Activated T-cell treated with anti-CD3 and anti-CD28 coated beads, Interleukin-2, amount 50 U/mL, for 4 hours (primary cell): ENCODE measurements around the gene BMPER. TPM values are rescaled to one million over a fixed set of nuclear protein-coding genes. Genes with fewer than 3 reads are reported as not detected.

Experiments used
- ATAC-seq, 2 donors: fragments of 200-7000 bp; cut with Tn5 transposase; one replicate each; pipeline ENCODE4 v1.10.0; 2021
- DNase-seq: peaks from one replicate; pipeline ENCODE4 v3.0.0-alpha.2; 2020
- H3K27me3 Mint-ChIP-seq: one replicate; pipeline ENCODE4 v1.8.0; 2021; ENCODE audit warnings: low read depth, mixed read lengths
- H3K36me3 Mint-ChIP-seq: one replicate; pipeline ENCODE4 v1.8.0; 2022; ENCODE audit warnings: mixed read lengths; ENCODE audit not compliant: insufficient read depth
- H3K4me1 Mint-ChIP-seq: one replicate; pipeline ENCODE4 v1.8.0; 2021; ENCODE audit warnings: low read depth, mixed read lengths
- H3K4me3 Mint-ChIP-seq: one replicate; pipeline ENCODE4 v1.8.0; 2021; ENCODE audit warnings: mild to moderate bottlenecking, moderate library complexity, mixed read lengths
- H3K9me3 Mint-ChIP-seq: one replicate; pipeline ENCODE4 v1.8.0; 2021; ENCODE audit warnings: mixed read lengths
- total RNA-seq, 3 donors: library from RNA; stranded (reverse); gene quantifications; one replicate each; pipeline ENCODE4 v1.2.1, GENCODE V29; 2021

Gene BMPER
- total RNA-seq, 3 donors from 2014 or later, result 0.16 TPM; not detected in 2

GRCh38 chr7:34057136-34057535 lies 151.8 kb downstream of the BMPER start:
- H3K4me3 Mint-ChIP-seq, result no peak overlapping the region
- ATAC-seq, result no peak

GRCh38 chr7:34057956-34058355 lies 152.6 kb downstream of the BMPER start:
- Mint-ChIP-seq H3K4me1 (no peaks in the 10 kb centered on the region), H3K27me3 (no peaks in the 10 kb centered on the region), H3K36me3 (no peaks in the 10 kb centered on the region)

More at GRCh38 chr7:34057136-34057535, 151.8 kb downstream of the BMPER start:
- DNase-seq, result no peak
- no peaks in the 10 kb centered on the region for H3K27me3 Mint-ChIP-seq
- H3K36me3 Mint-ChIP-seq, result no peaks in the 10 kb centered on the region
- H3K4me1 Mint-ChIP-seq, result no peaks in the 10 kb centered on the region
- no peaks in the 10 kb centered on the region for H3K9me3 Mint-ChIP-seq

DNA sequence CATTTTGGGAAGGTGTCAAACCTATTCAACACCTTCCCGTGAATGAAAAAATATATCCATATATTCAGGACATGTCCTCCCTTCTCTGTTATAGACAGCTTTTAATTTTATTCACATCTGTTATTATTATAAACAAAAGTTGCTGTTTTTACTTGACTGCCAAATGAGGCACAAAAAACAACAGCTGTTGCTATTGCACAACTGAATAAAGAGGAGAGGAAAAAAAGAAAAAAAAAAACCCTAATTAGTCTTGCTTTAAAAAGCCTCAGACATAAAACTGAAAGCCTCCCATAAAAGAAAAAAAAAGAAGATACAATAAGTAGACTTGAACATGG lies 153.4 kb downstream of the BMPER start:
- Mint-ChIP-seq H3K36me3 (no peaks in the 10 kb centered on the region), H3K4me1 (no peaks in the 10 kb centered on the region)
- ATAC-seq, result no peak

More at GRCh38 chr7:34057956-34058355, 152.6 kb downstream of the BMPER start:
- no peak overlapping the region for H3K4me3 Mint-ChIP-seq
- DNase-seq, result no peak
- ATAC-seq, result no peak
- no peaks in the 10 kb centered on the region for H3K9me3 Mint-ChIP-seq

DNA sequence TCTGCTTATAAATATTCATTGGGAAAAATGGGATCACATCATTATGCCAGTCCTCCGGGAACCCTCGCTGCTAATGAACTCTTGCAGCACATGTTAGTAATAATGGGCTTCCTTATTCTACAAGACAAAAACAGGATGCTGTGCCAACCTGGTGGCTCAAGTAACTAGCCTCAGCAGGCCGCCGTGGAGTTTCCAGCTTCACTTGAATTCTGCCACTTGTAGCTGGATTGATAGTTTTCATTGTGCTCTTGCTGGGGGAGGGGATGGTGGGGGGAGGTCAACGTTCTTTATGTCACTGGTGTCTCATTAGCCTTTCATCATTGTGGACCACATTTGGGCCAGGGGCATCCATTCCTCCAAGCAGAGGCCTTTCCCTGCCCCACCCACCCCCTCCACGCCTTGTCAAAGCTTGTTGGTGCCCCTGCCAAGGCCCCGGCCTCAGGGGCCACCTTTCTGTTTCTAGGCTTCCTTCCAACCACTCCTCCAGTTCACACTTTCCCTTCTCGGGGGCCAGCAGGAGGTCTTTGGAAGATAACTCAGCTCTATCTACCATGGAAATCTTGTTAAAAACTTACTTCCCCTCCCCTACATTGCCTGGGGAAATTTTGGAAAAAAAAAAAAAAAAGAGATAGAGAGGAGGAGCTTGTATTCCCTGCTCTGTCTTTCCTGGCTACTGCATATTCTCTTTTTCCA lies 153.9 kb downstream of the BMPER start:
- H3K9me3 Mint-ChIP-seq, result no peaks in the 10 kb centered on the region
- H3K4me3 Mint-ChIP-seq, result no peak overlapping the region
- no peak for ATAC-seq
- H3K4me1 Mint-ChIP-seq, result no peaks in the 10 kb centered on the region
- H3K36me3 Mint-ChIP-seq, result no peaks in the 10 kb centered on the region
- no peak for DNase-seq
- no peaks in the 10 kb centered on the region for H3K27me3 Mint-ChIP-seq

More for the DNA sequence above, 153.4 kb downstream of the BMPER start:
- H3K27me3 Mint-ChIP-seq, result no peaks in the 10 kb centered on the region
- no peak for DNase-seq
- no peaks in the 10 kb centered on the region for H3K9me3 Mint-ChIP-seq
- no peak overlapping the region for H3K4me3 Mint-ChIP-seq

DNA sequence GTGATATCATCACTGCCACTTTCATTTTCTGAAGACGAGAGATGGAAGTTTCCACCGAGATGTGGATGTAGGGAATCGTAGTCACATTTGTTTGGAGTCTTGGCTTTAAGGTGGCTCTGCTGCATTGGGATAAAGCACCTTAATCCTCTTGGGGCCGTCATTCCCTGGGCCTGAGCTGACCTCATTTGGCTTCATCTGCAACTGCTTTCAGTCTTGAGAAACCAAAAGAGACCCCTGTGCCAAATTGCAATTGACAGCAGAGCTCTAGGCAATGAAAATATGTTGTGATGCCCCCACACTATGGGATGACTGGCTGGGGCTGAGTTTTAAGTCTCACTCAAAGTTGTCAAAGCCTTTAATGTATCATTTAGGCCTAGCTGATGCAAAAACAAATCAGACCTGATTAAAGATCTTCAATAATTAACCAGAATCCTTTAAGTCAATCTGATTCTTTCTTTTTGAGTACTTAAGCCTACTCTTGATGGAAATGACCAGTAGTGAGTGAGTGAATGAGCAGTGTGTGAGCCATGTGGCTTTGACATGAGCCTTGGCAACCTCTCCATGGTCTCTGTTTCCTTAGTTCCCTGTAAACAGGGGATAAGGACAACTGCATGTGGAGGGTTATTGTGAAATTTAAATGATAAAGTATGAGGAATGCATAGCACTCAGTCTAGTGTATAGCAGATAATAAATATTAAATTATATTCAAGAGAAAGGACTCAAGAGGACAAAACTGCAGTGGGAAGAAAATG lies 155.0 kb downstream of the BMPER start:
- Mint-ChIP-seq H3K36me3 (no peaks in the 10 kb centered on the region), H3K9me3 (no peaks in the 10 kb centered on the region), H3K4me3 (no peak overlapping the region), H3K27me3 (no peaks in the 10 kb centered on the region), H3K4me1 (no peaks in the 10 kb centered on the region)
- DNase-seq, result no peak
- no peak for ATAC-seq

GRCh38 chr7:34061149-34061548 lies 155.8 kb downstream of the BMPER start:
- ATAC-seq (no peak), DNase-seq (no peak)
- Mint-ChIP-seq H3K4me3 (no peak overlapping the region), H3K36me3 (no peaks in the 10 kb centered on the region), H3K4me1 (no peaks in the 10 kb centered on the region), H3K9me3 (no peaks in the 10 kb centered on the region), H3K27me3 (no peaks in the 10 kb centered on the region)

- ATAC-seq (no peak), DNase-seq (no peak)
- Mint-ChIP-seq H3K36me3 (no peaks in the 10 kb centered on the region), H3K4me1 (no peaks in the 10 kb centered on the region), H3K27me3 (no peaks in the 10 kb centered on the region), H3K4me3 (no peak overlapping the region), H3K9me3 (no peaks in the 10 kb centered on the region)
These were observed 157.0 kb downstream of the BMPER start for GRCh38 chr7:34062341-34062740.

DNA sequence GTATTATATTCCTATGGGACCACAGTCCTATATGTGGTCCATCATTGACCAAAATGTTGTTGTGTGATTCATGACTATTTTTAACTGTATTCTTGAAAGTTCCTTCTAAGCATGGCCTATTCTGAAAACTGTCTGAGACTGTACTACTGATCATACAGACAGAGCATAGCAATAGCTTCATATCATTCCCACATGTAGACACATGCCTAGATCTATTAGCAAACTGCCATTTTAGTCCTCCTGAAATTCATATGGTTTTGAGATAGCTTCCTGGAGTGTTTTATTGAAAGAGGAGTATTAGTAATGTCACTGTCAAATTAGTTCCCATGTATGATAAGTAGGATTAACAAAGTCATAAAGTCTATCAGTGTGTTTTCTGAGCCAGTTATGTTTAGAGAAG lies 157.5 kb downstream of the BMPER start:
- ATAC-seq, result no peak
- no peaks in the 10 kb centered on the region for H3K9me3 Mint-ChIP-seq
- no peaks in the 10 kb centered on the region for H3K36me3 Mint-ChIP-seq
- DNase-seq, result no peak
- H3K27me3 Mint-ChIP-seq, result no peaks in the 10 kb centered on the region
- no peak overlapping the region for H3K4me3 Mint-ChIP-seq
- H3K4me1 Mint-ChIP-seq, result no peaks in the 10 kb centered on the region

GRCh38 chr7:34064519-34065158 lies 159.3 kb downstream of the BMPER start:
- Mint-ChIP-seq H3K4me3 (no peak overlapping the region), H3K9me3 (no peaks in the 10 kb centered on the region), H3K4me1 (no peaks in the 10 kb centered on the region), H3K36me3 (no peaks in the 10 kb centered on the region), H3K27me3 (no peaks in the 10 kb centered on the region)
- ATAC-seq (no peak), DNase-seq (no peak)

DNA sequence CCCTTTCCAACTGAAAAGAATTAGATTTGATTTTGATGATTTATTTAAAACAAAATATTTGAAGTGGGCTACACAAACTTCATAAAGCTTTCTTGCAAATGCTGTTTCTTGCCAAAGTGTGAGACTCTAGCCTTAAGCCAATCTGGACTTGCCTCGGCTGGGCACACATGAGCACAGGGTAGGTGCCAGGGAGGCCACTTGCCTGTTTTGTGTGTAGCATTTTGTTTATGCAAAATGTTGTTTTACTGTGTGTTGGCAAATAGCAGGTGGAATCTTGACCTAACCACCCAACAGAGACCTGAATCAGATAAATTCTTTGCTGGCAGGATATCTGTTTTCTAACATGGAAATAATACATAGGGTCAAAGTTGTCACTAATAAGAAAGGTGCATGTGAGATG lies 161.1 kb downstream of the BMPER start:
- Mint-ChIP-seq H3K27me3 (no peaks in the 10 kb centered on the region), H3K36me3 (no peaks in the 10 kb centered on the region), H3K4me3 (no peak overlapping the region), H3K9me3 (no peaks in the 10 kb centered on the region), H3K4me1 (no peaks in the 10 kb centered on the region)
- DNase-seq, result no peak
- no peak for ATAC-seq

DNA sequence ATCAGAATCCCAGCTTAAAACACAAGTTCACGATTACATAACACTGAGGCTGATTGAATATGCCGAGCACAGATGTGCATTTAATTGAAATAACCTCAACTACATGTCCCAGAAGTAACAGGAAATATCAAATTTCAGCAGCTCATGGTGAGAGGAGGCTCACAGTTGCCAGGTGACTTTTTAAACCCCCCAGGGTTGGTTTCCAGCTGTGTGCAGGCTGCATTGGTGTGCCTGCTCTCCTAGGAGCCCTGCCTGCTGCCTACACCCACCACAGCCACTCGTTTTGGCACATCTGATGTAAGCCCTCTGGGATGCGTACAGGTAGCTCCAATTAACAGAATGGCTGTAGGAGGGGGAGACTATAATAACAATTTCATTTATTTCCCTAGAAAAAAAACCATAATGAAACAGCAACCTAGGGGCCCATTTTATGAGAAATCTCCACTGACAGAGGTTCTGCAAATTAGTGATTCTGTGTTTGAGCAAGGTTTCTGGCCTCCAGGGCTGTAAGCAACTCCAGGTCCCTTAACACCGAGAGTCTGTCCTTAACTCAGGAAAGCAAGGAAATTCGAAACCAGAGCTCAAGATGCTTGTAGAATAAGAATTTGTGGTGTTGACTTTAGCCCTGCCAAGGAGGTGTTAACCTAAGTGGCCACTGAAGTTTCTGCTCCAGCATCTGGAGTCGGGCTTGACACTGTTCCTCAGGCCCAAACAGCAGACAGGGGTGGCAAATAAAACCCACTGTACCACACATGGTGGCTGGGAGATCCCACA lies 161.9 kb downstream of the BMPER start:
- no peaks in the 10 kb centered on the region for H3K27me3 Mint-ChIP-seq
- no peak for DNase-seq
- ATAC-seq, result no peak
- no peak overlapping the region for H3K4me3 Mint-ChIP-seq
- no peaks in the 10 kb centered on the region for H3K4me1 Mint-ChIP-seq
- no peaks in the 10 kb centered on the region for H3K36me3 Mint-ChIP-seq
- H3K9me3 Mint-ChIP-seq, result no peaks in the 10 kb centered on the region

GRCh38 chr7:34069676-34070075 lies 164.3 kb downstream of the BMPER start:
- Mint-ChIP-seq H3K4me1 (no peaks in the 10 kb centered on the region), H3K36me3 (no peaks in the 10 kb centered on the region), H3K9me3 (no peaks in the 10 kb centered on the region), H3K4me3 (no peak overlapping the region), H3K27me3 (no peaks in the 10 kb centered on the region)
- ATAC-seq, result no peak
- DNase-seq, result no peak

GRCh38 chr7:34070511-34071323 lies 165.4 kb downstream of the BMPER start:
- ATAC-seq (no peak), DNase-seq (no peak)
- H3K9me3 Mint-ChIP-seq, result no peaks in the 10 kb centered on the region

DNA sequence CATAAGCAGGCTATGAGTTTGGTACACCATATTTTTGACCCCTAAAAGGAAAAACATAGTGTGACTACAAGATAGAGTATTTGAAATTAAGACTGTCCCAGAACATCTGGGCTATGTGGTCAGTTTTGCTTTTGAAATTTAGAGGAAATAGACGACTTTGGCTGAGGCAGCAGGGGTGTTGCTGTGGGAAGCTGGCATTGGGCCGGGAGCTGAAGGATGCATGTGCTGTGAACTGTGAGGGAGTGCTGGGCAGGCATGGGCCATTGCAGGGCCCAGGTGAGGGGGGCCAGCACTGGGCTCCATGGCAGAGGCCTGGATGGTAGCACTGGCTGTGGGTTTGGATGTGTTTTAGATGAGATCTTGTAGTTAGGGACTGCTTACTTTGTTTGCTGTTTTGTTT lies 168.3 kb downstream of the BMPER start:
- Mint-ChIP-seq H3K4me3 (no peak overlapping the region), H3K36me3 (no peaks in the 10 kb centered on the region), H3K9me3 (peaks cover 3% of the 10 kb centered on the region), H3K4me1 (no peaks in the 10 kb centered on the region), H3K27me3 (no peaks in the 10 kb centered on the region)
- DNase-seq (no peak), ATAC-seq (no peak)

More at GRCh38 chr7:34070511-34071323, 165.4 kb downstream of the BMPER start:
- Mint-ChIP-seq H3K36me3 (no peaks in the 10 kb centered on the region), H3K4me1 (no peaks in the 10 kb centered on the region), H3K4me3 (no peak overlapping the region), H3K27me3 (no peaks in the 10 kb centered on the region)
